Measurements from ENCODE around the gene C16orf46. TPM values are rescaled to one million over a fixed set of nuclear protein-coding genes. Genes with fewer than 3 reads are reported as not detected.

Gene C16orf46
- total RNA-seq, 1 experiment from 2014 or later = 1.7 TPM

DNA sequence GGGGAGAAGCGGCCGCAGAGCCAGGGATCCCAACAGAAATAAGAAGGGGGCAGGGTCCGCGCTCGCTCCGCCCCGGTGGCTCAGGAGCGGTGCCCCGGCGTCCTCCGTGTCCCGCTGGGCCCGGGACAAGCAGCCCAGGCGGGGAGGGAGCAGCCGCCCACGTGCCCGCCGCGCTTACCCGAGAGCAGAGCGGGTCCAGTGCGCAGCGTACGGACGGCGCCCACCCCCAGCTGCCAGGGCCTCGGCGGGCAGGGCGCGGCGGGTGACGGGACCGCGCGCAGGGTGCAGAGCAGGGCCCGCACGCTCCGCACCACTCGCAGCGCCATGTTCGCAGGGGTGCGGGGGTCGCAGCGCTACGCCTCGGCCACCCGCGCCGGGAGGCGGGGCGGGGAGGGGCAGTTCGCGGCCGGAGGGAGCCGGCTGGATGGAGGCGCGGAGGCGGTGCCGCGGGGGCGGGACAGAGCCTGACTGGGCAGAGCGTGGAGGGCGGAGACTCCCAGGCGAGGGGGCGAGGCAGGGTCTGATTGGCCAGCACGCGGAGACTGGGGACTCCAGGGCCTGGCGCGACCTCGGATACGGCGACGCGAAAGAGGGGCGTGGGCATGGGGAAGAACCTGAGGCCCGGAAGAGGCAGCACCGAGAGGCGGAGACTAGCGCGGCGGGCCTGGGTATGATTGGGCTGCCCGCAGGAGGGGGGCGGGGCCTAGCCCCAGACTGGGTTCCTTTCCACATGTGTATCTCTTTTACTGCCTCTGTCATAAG, 19.1 kb upstream of the C16orf46 start, which contains the start of gene GCSH:
Gene GCSH (minus strand): TSS at position 443 of the 762 bp plus-strand sequence. CDS start 117 bp downstream, at position 326.
- no peaks in the 10 kb centered on the region for H3K9me2 ChIP-seq (ENCODE audit: insufficient read depth)
- DNase-seq (ENCODE audit: low read depth, low spot score) (peak; percentile 99), ATAC-seq (peak; percentile 98)
- H3K79me2 ChIP-seq (ENCODE audit: insufficient read depth, low read length) = peaks cover 48% of the 10 kb centered on the region
- no peaks in the 10 kb centered on the region; a peak in 2 of 4 replicates for H3K36me3 ChIP-seq (ENCODE audit: control insufficient read depth in 1 of 2, insufficient read depth in 2 of 2, low read length in 2 of 2)
- no peaks in the 10 kb centered on the region for H3K9me3 ChIP-seq (ENCODE audit: control insufficient read depth in 1 of 2, insufficient read depth in 1 of 2, low read depth in 1 of 2, low read length in 2 of 2)
- peaks cover 0 to 30% of the 10 kb centered on the region in 2 experiments; a peak in 3 of 4 replicates for H3K4me1 ChIP-seq (ENCODE audit: control insufficient read depth in 1 of 2, insufficient read depth in 2 of 2, low read length in 2 of 2)
- TF ChIP-seq EZH2 (IDR thresholded peaks at IDR 0.05) (no peak), CEBPB (IDR thresholded peaks at IDR 0.05; ENCODE audit: low read depth) (no peak), POLR2A (IDR thresholded peaks at IDR 0.05; ENCODE audit: borderline replicate concordance, extremely low read depth, insufficient read depth, insufficient read length) (peak; percentile 45), SP1 (IDR thresholded peaks at IDR 0.05; ENCODE audit: low read depth) (peak; percentile 81), EGR1 (IDR thresholded peaks at IDR 0.05; ENCODE audit: low read depth) (peak; percentile 95), TCF7L2 (IDR thresholded peaks at IDR 0.05; ENCODE audit: borderline replicate concordance, extremely low read depth, insufficient read depth, insufficient read length) (peak; percentile 9), JUND (IDR thresholded peaks at IDR 0.05) (no peak), ELF1 (IDR thresholded peaks at IDR 0.05; ENCODE audit: borderline replicate concordance, low read depth) (no peak; the same call in 1 of the 2 replicates), YY1 (IDR thresholded peaks at IDR 0.05; ENCODE audit: extremely low read depth, insufficient replicate concordance, low read depth, low read length) (peak; percentile 13), SRF (IDR thresholded peaks at IDR 0.05; ENCODE audit: low read depth) (no peak), ZFX (IDR thresholded peaks at IDR 0.05) (peak; percentile 90; the same call in 1 of the 2 replicates), POLR2AphosphoS5 (IDR thresholded peaks at IDR 0.05; ENCODE audit: low read depth, low read length) (peak; percentile 41; the same call in 1 of the 2 replicates), FOSL1 (IDR thresholded peaks at IDR 0.05; ENCODE audit: low read depth) (no peak), RAD21 (IDR thresholded peaks at IDR 0.05; ENCODE audit: low read depth) (no peak)
- TF ChIP-seq, protein P1, sequence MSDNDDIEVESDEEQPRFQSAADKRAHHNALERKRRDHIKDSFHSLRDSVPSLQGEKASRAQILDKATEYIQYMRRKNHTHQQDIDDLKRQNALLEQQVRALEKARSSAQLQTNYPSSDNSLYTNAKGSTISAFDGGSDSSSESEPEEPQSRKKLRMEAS (IDR thresholded peaks at IDR 0.05) = peak; percentile 85
- H3K27ac ChIP-seq (ENCODE audit: low read depth, low read length) = peak within 1 kb of the TSS; percentile 70
- H4K20me1 ChIP-seq (ENCODE audit: insufficient read depth) = no peaks in the 10 kb centered on the region
- no peaks in the 10 kb centered on the region for H3K27me3 ChIP-seq (ENCODE audit: insufficient read depth, low read length)
- peak within 1 kb of the TSS; percentile 86 for H3K4me2 ChIP-seq (ENCODE audit: low read length)
- peak within 1 kb of the TSS; percentile 62 for H2AFZ ChIP-seq (ENCODE audit: low read depth, low read length, poor library complexity, severe bottlenecking)
- RAD21 ChIA-PET (ENCODE audit: low non-redundant PET in 1 of 2, low total read pairs in 2 of 2, uncharacterized antibody in 2 of 2, unreplicated experiment in 2 of 2) = no interaction called here
- no TSS peak for BruUV-seq (replicated peaks)
- peak within 1 kb of the TSS; percentile 98 for H3K9ac ChIP-seq (ENCODE audit: low read length)
- POLR2A ChIA-PET = no interaction called here
- intact Hi-C loops (cut with micrococcal nuclease) = loop anchor here (1.0 to 5.0 kb wide), 4 partner anchors 19 to 216 kb away; partner anchors contain the start of genes C16orf46, CENPN and GAN
- CTCF ChIA-PET = no interaction called here
- H3K4me3 ChIP-seq (replicated peaks in 1 of 2; ENCODE audit: low read depth in 1 of 2, low read length in 2 of 2) = peak within 1 kb of the TSS; percentile 89 to 95
